ENCODE results near the gene MLYCD. TPM values are rescaled to one million over a fixed set of nuclear protein-coding genes. Genes with fewer than 3 reads are reported as not detected.

Gene MLYCD
- total and polyA plus RNA-seq, 2 experiments from 2014 or later: 9.3 to 10.6 TPM

- peak; percentile 61 to 93 for DNase-seq (ENCODE audit: low read depth in 1 of 2, low spot score in 1 of 2)
These were observed 7.8 kb downstream of the MLYCD start for GRCh38 chr16:83906683-83907082.

GRCh38 chr16:83907111-83907510, 8.2 kb downstream of the MLYCD start:
- no peak for TF ChIP-seq CTCF (IDR thresholded peaks at IDR 0.05; ENCODE audit: low read depth, low read length)
- no peaks in the 10 kb centered on the region for H3K9me3 ChIP-seq (ENCODE audit: low read depth)
- H3K4me1 ChIP-seq (ENCODE audit: low read depth): peaks cover 50% of the 10 kb centered on the region
- H3K4me3 ChIP-seq: no peak overlapping the region
- no peak for DNase-seq (ENCODE audit: low read depth in 1 of 2, low spot score in 1 of 2)
- H3K27ac ChIP-seq: peak overlapping the region; percentile 15
- no peaks in the 10 kb centered on the region for H3K27me3 ChIP-seq
- H3K36me3 ChIP-seq: peaks cover 4% of the 10 kb centered on the region

More at GRCh38 chr16:83906683-83907082, 7.8 kb downstream of the MLYCD start:
- Histone ChIP-seq H3K4me1 (ENCODE audit: low read depth) (peaks cover 50% of the 10 kb centered on the region), H3K9me3 (ENCODE audit: low read depth) (no peaks in the 10 kb centered on the region), H3K27me3 (no peaks in the 10 kb centered on the region), H3K36me3 (peaks cover 3% of the 10 kb centered on the region), H3K4me3 (no peak overlapping the region), H3K27ac (peak overlapping the region; percentile 15)
- no peak for TF ChIP-seq CTCF (IDR thresholded peaks at IDR 0.05; ENCODE audit: low read depth, low read length)

GRCh38 chr16:83907631-83908250, 8.8 kb downstream of the MLYCD start:
- Histone ChIP-seq H3K36me3 (peaks cover 11% of the 10 kb centered on the region), H3K9me3 (ENCODE audit: low read depth) (no peaks in the 10 kb centered on the region), H3K4me3 (no peak overlapping the region), H3K27ac (no peak overlapping the region), H3K27me3 (no peaks in the 10 kb centered on the region), H3K4me1 (ENCODE audit: low read depth) (peaks cover 50% of the 10 kb centered on the region)
- no peak for DNase-seq (ENCODE audit: low read depth in 1 of 2, low spot score in 1 of 2)
- TF ChIP-seq CTCF (IDR thresholded peaks at IDR 0.05; ENCODE audit: low read depth, low read length): no peak

GRCh38 chr16:83908798-83909197, 9.9 kb downstream of the MLYCD start:
- TF ChIP-seq CTCF (IDR thresholded peaks at IDR 0.05; ENCODE audit: low read depth, low read length): no peak
- Histone ChIP-seq H3K27ac (no peak overlapping the region), H3K36me3 (peaks cover 12% of the 10 kb centered on the region)

GRCh38 chr16:83911290-83911689, 12.4 kb downstream of the MLYCD start:
- Histone ChIP-seq H3K27ac (no peak overlapping the region), H3K36me3 (peaks cover 14% of the 10 kb centered on the region), H3K9me3 (ENCODE audit: low read depth) (no peaks in the 10 kb centered on the region), H3K27me3 (no peaks in the 10 kb centered on the region), H3K4me3 (no peak overlapping the region), H3K4me1 (ENCODE audit: low read depth) (peaks cover 28% of the 10 kb centered on the region)
- no peak for DNase-seq (ENCODE audit: low read depth in 1 of 2, low spot score in 1 of 2)
- no peak for TF ChIP-seq CTCF (IDR thresholded peaks at IDR 0.05; ENCODE audit: low read depth, low read length)

More at GRCh38 chr16:83908798-83909197, 9.9 kb downstream of the MLYCD start:
- no peak overlapping the region for H3K4me3 ChIP-seq
- peaks cover 42% of the 10 kb centered on the region for H3K4me1 ChIP-seq (ENCODE audit: low read depth)
- no peak for DNase-seq (ENCODE audit: low read depth in 1 of 2, low spot score in 1 of 2)
- H3K9me3 ChIP-seq (ENCODE audit: low read depth): no peaks in the 10 kb centered on the region
- no peaks in the 10 kb centered on the region for H3K27me3 ChIP-seq
